LNCaP clone FGC (cell line): ENCODE results near the gene DIPK1C.

Experiments used
- DNase-seq: peaks from one replicate; pipeline ENCODE4 v3.0.0-alpha.2; 2011; ENCODE audit warnings: low read depth
- H3K4me3 ChIP-seq: 2 replicates; pipeline ENCODE4 v1.5.1; 2011; ENCODE audit warnings: mild to moderate bottlenecking, low read depth, low read length, control low read depth
- TF ChIP-seq, protein P1 (sequence below): IDR thresholded peaks from 2 replicates; pipeline ENCODE4 v1.5.1; 2012; ENCODE audit warnings: mild to moderate bottlenecking; ENCODE audit not compliant: control insufficient read depth, insufficient read depth; ENCODE audit errors: extremely low read depth

DIPK1C gene

DNA sequence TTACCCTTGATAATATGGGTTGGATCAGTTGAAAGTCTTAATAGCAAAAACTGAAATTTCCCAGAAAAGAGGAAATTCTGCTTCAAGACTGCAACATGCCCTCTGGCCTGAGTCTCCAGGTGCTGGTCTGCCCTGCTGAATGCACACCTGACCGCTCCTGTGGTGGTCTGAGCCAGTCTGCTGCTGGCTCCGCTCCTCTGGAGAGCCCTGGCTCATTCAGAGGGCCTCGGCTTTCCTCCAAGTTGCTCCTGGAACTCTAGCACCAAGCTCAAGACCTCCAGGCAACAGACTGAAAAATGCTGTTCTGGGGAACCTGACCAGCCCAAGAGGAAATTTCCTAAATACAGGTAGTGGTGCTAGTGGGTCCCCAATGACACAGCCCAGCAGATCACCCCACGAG, 64.8 kb downstream of the DIPK1C start:
- DNase-seq: no peak
- TF ChIP-seq, protein P1, sequence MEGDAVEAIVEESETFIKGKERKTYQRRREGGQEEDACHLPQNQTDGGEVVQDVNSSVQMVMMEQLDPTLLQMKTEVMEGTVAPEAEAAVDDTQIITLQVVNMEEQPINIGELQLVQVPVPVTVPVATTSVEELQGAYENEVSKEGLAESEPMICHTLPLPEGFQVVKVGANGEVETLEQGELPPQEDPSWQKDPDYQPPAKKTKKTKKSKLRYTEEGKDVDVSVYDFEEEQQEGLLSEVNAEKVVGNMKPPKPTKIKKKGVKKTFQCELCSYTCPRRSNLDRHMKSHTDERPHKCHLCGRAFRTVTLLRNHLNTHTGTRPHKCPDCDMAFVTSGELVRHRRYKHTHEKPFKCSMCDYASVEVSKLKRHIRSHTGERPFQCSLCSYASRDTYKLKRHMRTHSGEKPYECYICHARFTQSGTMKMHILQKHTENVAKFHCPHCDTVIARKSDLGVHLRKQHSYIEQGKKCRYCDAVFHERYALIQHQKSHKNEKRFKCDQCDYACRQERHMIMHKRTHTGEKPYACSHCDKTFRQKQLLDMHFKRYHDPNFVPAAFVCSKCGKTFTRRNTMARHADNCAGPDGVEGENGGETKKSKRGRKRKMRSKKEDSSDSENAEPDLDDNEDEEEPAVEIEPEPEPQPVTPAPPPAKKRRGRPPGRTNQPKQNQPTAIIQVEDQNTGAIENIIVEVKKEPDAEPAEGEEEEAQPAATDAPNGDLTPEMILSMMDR: no peak
- H3K4me3 ChIP-seq: no peak overlapping the region

DNA sequence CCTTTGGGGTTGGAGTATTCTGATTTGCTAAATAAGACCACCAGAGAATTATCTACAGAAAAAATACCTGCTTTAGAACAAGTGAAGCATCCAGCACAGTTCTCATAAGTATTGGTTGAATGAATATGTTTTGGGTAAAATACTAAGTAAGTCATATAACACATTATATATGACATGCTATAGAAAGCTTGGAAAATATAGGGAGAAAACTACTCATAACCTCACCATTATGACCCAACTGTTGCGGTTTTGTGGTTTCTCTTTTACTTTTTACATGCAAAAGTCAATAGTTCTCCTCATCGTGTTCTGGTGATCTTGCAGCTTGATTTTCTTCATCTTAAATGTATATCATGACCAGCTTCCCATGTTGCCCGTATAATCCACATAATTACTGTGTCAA, 66.2 kb downstream of the DIPK1C start:
- TF ChIP-seq, protein P1: no peak
- H3K4me3 ChIP-seq: no peak overlapping the region
- no peak for DNase-seq

DNA sequence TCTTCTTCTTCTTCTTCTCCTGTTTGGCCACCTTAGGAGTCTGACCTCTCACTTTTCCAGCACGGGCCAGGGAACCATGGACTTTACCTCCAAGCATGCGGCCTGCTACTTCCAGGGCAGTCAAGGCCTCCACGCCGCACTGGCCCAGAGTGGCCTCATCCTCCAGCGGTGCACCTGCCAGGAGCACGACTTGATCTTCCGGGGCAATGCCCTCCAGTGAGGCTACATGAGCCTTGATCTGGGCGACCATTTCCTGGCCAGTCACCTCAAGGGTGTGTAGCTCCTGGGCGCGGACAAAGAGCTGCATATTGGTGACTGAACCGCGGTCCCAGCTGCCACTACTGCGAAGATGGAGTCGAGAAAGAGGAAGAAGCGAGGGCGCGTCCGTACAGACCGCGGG, 67.1 kb downstream of the DIPK1C start:
- TF ChIP-seq, protein P1: no peak
- H3K4me3 ChIP-seq: no peak overlapping the region
- no peak for DNase-seq

DNA sequence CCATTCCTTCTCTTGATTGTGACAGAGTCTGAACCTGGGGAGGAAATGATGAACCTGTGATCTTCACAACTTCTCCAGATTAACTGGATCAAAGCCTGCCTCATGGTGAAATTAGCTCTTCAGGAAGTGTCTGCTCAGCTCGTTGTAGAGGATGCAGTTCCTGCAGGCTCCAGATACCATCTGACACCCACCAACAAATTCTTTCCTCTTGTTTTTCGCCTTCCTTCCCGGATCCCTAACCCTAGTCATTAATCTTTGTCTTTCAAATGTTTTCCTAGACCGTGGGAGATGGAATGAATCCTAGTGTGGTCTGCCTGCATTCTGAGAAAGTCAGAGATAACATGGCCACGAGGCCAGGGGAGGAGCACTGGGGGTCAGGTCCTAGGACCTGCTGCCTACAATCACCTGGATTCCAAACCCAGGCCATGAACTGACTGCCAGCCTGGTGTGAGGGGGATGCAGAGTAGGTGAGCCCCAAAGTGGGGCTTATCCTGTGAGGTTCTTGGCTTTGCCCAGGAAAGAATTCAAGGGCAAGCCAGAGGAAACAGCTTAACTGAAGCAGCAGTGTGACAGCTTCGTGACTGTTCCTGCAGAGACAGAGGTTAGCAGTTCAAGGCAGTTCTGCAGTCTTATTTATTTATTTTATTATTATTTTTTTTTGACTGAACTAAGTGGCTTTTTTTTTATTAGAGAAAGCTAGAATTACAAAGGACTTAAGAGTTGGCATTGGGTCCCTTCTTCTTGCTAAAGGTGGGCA, 67.8 kb downstream of the DIPK1C start:
- H3K4me3 ChIP-seq: no peak overlapping the region
- DNase-seq: no peak
- TF ChIP-seq, protein P1: no peak

DNA sequence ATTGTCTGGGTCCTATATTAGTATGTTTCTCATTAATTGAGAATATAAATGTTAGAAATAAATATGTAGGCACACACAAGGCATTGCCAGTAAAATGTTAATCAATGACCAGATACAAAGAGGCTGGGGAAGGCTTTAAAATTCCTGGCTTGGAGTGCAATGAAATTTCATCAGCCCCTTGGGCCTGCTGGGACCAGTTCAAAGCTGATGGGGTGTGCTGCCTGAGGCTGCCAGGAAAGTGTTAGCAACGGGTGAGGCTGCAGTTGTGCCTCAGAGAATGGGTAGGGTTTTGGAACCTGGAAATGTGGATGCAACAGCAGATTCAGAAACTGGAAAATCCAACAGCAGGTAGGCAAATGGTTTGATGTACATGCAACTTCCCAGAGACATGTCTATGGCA, 68.9 kb downstream of the DIPK1C start:
- TF ChIP-seq, protein P1: no peak
- DNase-seq: no peak
- H3K4me3 ChIP-seq: no peak overlapping the region

DNA sequence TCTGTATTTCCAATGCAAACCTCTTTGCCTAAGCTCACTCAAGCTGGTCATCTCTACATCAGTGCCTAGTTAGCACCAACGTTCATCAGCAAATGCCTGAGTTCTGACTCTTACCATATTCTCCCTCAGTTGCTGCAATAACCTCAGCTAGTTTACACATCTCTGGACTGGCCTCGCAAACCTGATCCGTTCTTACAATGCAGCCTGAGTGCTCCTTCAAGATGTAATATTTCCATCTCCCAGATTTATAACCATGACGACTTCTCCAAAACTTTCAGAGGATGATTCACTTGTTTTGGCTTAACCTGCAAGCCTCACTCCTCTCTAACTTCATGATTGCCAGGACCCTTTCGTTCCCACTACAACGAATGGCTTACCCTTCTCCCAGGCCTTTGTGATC, 69.7 kb downstream of the DIPK1C start:
- H3K4me3 ChIP-seq: no peak overlapping the region
- no peak for DNase-seq
- TF ChIP-seq, protein P1: no peak
